HepG2 (cell line): Measurements from ENCODE around the gene DDR1. TPM values are rescaled to one million over a fixed set of nuclear protein-coding genes. Genes with fewer than 3 reads are reported as not detected.

Experiments used
- ATAC-seq: fragments of 200-7000 bp; cut with Tn5 transposase; 3 replicates; pipeline ENCODE4 v1.9.1; 2020; ENCODE audit warnings: mild to moderate bottlenecking, moderate library complexity
- BruUV-seq: library from RNA; stranded (reverse); fragments of 400-500 nt; replicated peaks from 2 replicates; lab custom pipeline; 2021; lab: Mats Ljungman, UMichigan
- CTCF ChIA-PET: fragments of 300-600 bp; formaldehyde crosslinking; extraction: SDS; loops from one replicate; lab custom pipeline; 2021; ENCODE audit warnings: low total read pairs, inconsistent platforms, low intra/inter-chr PET ratio; lab: Yijun Ruan, JAX
- POLR2A ChIA-PET: fragments of 350-600 bp; sonication (Branson Sonifier 250); formaldehyde crosslinking; loops from one replicate; lab custom pipeline; 2020; ENCODE audit warnings: antibody characterized with exemption, inconsistent platforms; lab: Yijun Ruan, JAX
- DNase-seq: peaks from one replicate; pipeline ENCODE4 v3.0.0-alpha.2; 2015; ENCODE audit warnings: low spot score
- FAIRE-seq: peaks from 3 replicates; lab custom pipeline; 2011; peaks lifted over from hg19 to GRCh38; lab: Jason Lieb, UNC
- H2AFZ ChIP-seq: one replicate; pipeline ENCODE4 v1.6.1; 2011; ENCODE audit warnings: low read length, inconsistent platforms
- H3K27ac ChIP-seq: fragments of 300-600 bp; 3 replicates; pipeline ENCODE4 v1.8.0; 2011; ENCODE audit warnings: mixed run types, mild to moderate bottlenecking, mixed read lengths, low read length, inconsistent platforms; ENCODE audit not compliant: insufficient read depth; ENCODE audit errors: extremely low read length
- H3K27me3 ChIP-seq, 2 experiments: fragments of 200-600 bp in 1 of 2; 2 replicates in 1 of 2; 3 replicates in 1 of 2; pipeline versions ENCODE4 v1.6.0 to v1.8.0; 2011; ENCODE audit warnings: low read length in 2 of 2, mild to moderate bottlenecking in 2 of 2, moderate library complexity in 2 of 2, inconsistent platforms in 1 of 2; ENCODE audit not compliant: insufficient read depth in 2 of 2, control insufficient read depth in 1 of 2
- H3K36me3 ChIP-seq, 2 experiments: fragments of 200-600 bp in 1 of 2; replicated peaks in 1 of 2; 2 replicates in 1 of 2; 3 replicates in 1 of 2; pipeline versions ENCODE4 v1.5.1 to v1.8.0; 2011; ENCODE audit warnings: low read length in 2 of 2, inconsistent platforms in 1 of 2; ENCODE audit not compliant: insufficient read depth in 2 of 2, control insufficient read depth in 1 of 2
- H3K4me1 ChIP-seq: 2 replicates; pipeline ENCODE4 v1.5.1; 2012; ENCODE audit warnings: low read length, inconsistent platforms; ENCODE audit not compliant: insufficient read depth
- H3K4me2 ChIP-seq: 2 replicates; pipeline ENCODE4 v1.6.0; 2011; ENCODE audit warnings: low read depth, low read length, inconsistent platforms
- H3K4me3 ChIP-seq, 3 experiments: fragments of 200-600 bp in 1 of 3; sonication (generic), shearing (Covaris generic) in 1 of 3; replicated peaks in 1 of 3; 2 replicates each; pipeline ENCODE4 v1.5.1; 2011 to 2016; ENCODE audit warnings: low read length in 3 of 3, inconsistent platforms in 2 of 3, low read depth in 2 of 3, mild to moderate bottlenecking in 2 of 3, control low read depth in 1 of 3, mixed read lengths in 1 of 3; ENCODE audit not compliant: insufficient read depth in 1 of 3
- H3K79me2 ChIP-seq: one replicate; pipeline ENCODE4 v1.6.1; 2011; ENCODE audit warnings: low read length, inconsistent platforms; ENCODE audit not compliant: insufficient read depth
- H3K9ac ChIP-seq: 2 replicates; pipeline ENCODE4 v1.6.0; 2011; ENCODE audit warnings: mild to moderate bottlenecking, low read depth, low read length, inconsistent platforms; ENCODE audit not compliant: insufficient read depth
- H3K9me3 ChIP-seq: 2 replicates; pipeline ENCODE4 v1.5.1; 2012; ENCODE audit warnings: mild to moderate bottlenecking, low read length
- H4K20me1 ChIP-seq: 2 replicates; pipeline ENCODE4 v1.6.0; 2011; ENCODE audit warnings: inconsistent platforms, mild to moderate bottlenecking, low read length, moderate library complexity; ENCODE audit not compliant: insufficient read depth
- BCLAF1 ChIP-seq: fragments of 450-650 bp; IDR thresholded peaks from 2 replicates; pipeline ENCODE4 v1.6.1; 2017; ENCODE audit warnings: mild to moderate bottlenecking
- CREM ChIP-seq, 2 experiments: sonication (generic) in 1 of 2; formaldehyde crosslinking in 1 of 2; IDR thresholded peaks; 2 replicates each; pipeline versions ENCODE4 v1.4.0 to v1.6.1; 2016 to 2020; ENCODE audit warnings: antibody characterized with exemption in 1 of 2, mild to moderate bottlenecking in 1 of 2, missing genetic modification reagents in 1 of 2
- ELF3 ChIP-seq: IDR thresholded peaks from 2 replicates; pipeline ENCODE4 v1.6.1; 2016; ENCODE audit warnings: missing genetic modification reagents, missing compliant biosample characterization
- ERF ChIP-seq: IDR thresholded peaks from 2 replicates; pipeline ENCODE4 v1.6.1; 2018; ENCODE audit warnings: missing biosample characterization, missing genetic modification reagents
- GMEB2 ChIP-seq: IDR thresholded peaks from 2 replicates; pipeline ENCODE4 v1.6.1; 2016; ENCODE audit warnings: missing biosample characterization, missing genetic modification reagents, low read depth
- PRPF4 ChIP-seq: fragments of 200-400 bp; formaldehyde crosslinking; IDR thresholded peaks from 2 replicates; pipeline ENCODE4 v1.6.1; 2016; ENCODE audit warnings: low read length, low read depth; ENCODE audit not compliant: poor library complexity, severe bottlenecking
- ZNF496 ChIP-seq: sonication (generic); formaldehyde crosslinking; IDR thresholded peaks from 2 replicates; pipeline ENCODE4 v1.8.1; 2023; ENCODE audit warnings: mild to moderate bottlenecking, moderate library complexity, missing genetic modification reagents; ENCODE audit not compliant: insufficient replicate concordance
- ZNF660 ChIP-seq: sonication (generic); formaldehyde crosslinking; IDR thresholded peaks from 2 replicates; pipeline ENCODE4 v1.5.1; 2020; ENCODE audit warnings: mild to moderate bottlenecking, low read depth, missing genetic modification reagents, borderline replicate concordance
- ZNF7 ChIP-seq: IDR thresholded peaks from 2 replicates; pipeline ENCODE4 v1.6.1; 2016; ENCODE audit warnings: missing biosample characterization, missing genetic modification reagents
- ZSCAN12 ChIP-seq: sonication (generic); formaldehyde crosslinking; IDR thresholded peaks from 2 replicates; pipeline ENCODE4 v1.9.0; 2021; ENCODE audit warnings: mild to moderate bottlenecking, missing genetic modification reagents
- WGBS: methylation state at CpG from one replicate; pipeline ENCODE4 v1.1.6; 2017; ENCODE audit warnings: low lambda C conversion rate; 5-methylcytosine and 5-hydroxymethylcytosine counted together
- in situ Hi-C: cut with HindIII; loops from 2 replicates; pipeline ENCODE4 v1.10.0; 2017; ENCODE audit warnings: low pct_unique_long_range_greater_than_20kb; ENCODE audit not compliant: extremely low pct_ligation_motif_present
- intact Hi-C: fragments of 100-400 bp; cut with micrococcal nuclease; formaldehyde crosslinking; loops from one replicate; pipeline ENCODE4 v1.10.0; 2022; ENCODE audit not compliant: unreplicated experiment
- polyA plus RNA-seq, 8 experiments: library from polyadenylated mRNA; depleted of rRNA in 3 of 8; stranded (reverse) in 7 of 8; unstranded in 1 of 8; fragments of >200 nt; fragmentation: Illumina TruSeq in 4 of 8; extraction: Trizol in 4 of 8; gene quantifications; 2 replicates each; pipeline versions ENCODE4 v1.2.1 to v1.2.3, GENCODE V29; 2011 to 2016; ENCODE audit warnings: low read depth in 4 of 8, missing spikeins in 1 of 8, mixed read lengths in 1 of 8; ENCODE audit not compliant: insufficient read depth in 1 of 8
- total RNA-seq, 5 experiments: library from RNA; depleted of rRNA; stranded (reverse); fragments of >200 nt; fragmentation: Illumina TruSeq; extraction: Trizol; gene quantifications; 2 replicates each; pipeline ENCODE4 v1.2.3, GENCODE V29; 2016; ENCODE audit warnings: low read depth in 1 of 5
- TF ChIP-seq, protein P1 (sequence below): sonication (generic); formaldehyde crosslinking; IDR thresholded peaks from 2 replicates; pipeline ENCODE4 v1.4.0; 2020; ENCODE audit warnings: missing genetic modification reagents
- TF ChIP-seq, protein P2 (sequence below), 2 experiments: sonication (generic) in 1 of 2; formaldehyde crosslinking in 1 of 2; IDR thresholded peaks; 2 replicates each; pipeline versions ENCODE4 v1.5.1 to v1.6.1; 2011 to 2020; ENCODE audit warnings: borderline replicate concordance in 1 of 2, low read depth in 1 of 2, low read length in 1 of 2, mild to moderate bottlenecking in 1 of 2, missing genetic modification reagents in 1 of 2, moderate library complexity in 1 of 2

The DDR1 gene
- total and polyA plus RNA-seq, 2 of the 13 experiments (the other 11 are each of a cell fraction or from before 2014, with no cell fraction given): 16.7 to 20.2 TPM

DNA sequence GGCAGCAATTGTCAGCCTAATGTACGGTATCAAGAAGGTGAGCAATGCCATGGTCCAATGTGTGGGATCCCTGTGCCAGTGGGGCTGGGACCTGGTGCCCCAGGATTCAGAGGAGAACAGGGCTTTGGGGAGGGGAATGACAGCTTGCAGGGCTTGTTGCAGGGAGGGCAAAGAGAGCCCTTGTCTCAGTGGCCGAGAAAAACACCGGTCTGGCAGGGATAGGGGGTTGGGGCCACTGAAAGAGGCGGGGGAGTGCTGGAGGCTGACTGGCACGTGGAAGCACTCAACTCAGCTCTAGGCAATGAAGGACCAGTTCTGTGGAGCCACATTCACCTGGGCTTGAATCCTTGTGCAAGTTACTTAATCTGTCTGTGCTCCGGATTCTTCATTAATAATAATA is 52.9 kb downstream of the DDR1 start (continued):
- TF ChIP-seq ZSCAN12 (CRISPR knock-in tag): no peak
- no peak for TF ChIP-seq ERF (CRISPR knock-in tag)
- no peak for TF ChIP-seq ZNF496 (CRISPR knock-in tag)
- no peak for TF ChIP-seq GMEB2 (CRISPR knock-in tag)
- TF ChIP-seq, protein P1, sequence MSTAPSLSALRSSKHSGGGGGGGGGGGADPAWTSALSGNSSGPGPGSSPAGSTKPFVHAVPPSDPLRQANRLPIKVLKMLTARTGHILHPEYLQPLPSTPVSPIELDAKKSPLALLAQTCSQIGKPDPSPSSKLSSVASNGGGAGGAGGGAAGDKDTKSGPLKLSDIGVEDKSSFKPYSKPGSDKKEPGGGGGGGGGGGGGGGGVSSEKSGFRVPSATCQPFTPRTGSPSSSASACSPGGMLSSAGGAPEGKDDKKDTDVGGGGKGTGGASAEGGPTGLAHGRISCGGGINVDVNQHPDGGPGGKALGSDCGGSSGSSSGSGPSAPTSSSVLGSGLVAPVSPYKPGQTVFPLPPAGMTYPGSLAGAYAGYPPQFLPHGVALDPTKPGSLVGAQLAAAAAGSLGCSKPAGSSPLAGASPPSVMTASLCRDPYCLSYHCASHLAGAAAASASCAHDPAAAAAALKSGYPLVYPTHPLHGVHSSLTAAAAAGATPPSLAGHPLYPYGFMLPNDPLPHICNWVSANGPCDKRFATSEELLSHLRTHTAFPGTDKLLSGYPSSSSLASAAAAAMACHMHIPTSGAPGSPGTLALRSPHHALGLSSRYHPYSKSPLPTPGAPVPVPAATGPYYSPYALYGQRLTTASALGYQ (CRISPR knock-in tag): no peak

DNA sequence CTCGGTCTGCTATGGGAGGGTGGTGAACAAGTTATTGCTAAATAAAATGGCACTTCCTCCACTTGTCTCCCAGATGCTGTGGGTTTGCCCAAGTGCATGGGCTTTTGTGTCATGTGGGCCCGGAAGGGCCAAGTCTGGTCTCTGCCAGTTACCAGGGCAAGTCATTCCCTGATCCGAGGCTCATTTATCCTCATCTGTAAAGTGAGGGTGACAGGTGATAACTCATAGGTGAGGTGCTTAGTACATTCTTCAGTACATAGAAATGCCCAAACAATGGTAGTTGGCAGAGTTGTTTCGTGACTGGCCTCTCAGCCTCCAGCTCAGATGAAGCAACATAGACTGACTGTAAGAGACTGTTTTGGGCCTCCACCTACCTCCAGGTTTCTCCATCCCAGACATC is 54.4 kb downstream of the DDR1 start:
- in situ Hi-C loops (no loop called here), intact Hi-C loops (no loop called here)
- H3K4me2 ChIP-seq: no peak overlapping the region
- WGBS: 11% methylated on average over 4 of the region's 4 CpGs
- BruUV-seq: no TSS peak
- no peak for DNase-seq
- H3K27ac ChIP-seq: no peak overlapping the region
- no peaks in the 10 kb centered on the region for H3K79me2 ChIP-seq
- ATAC-seq: no peak
- FAIRE-seq: no peak
- no peak overlapping the region for H3K4me3 ChIP-seq
- no peaks in the 10 kb centered on the region for H4K20me1 ChIP-seq
- ChIA-PET POLR2A (no interaction called here), CTCF (no interaction called here)
- peaks cover 18% of the 10 kb centered on the region for H3K4me1 ChIP-seq
- H3K9ac ChIP-seq: no peak overlapping the region
- peaks cover 3 to 38% of the 10 kb centered on the region in 2 experiments; a peak in 4 of 5 replicates for H3K27me3 ChIP-seq
- no peak overlapping the region for H2AFZ ChIP-seq
- H3K9me3 ChIP-seq: no peaks in the 10 kb centered on the region
- no peaks in the 10 kb centered on the region for H3K36me3 ChIP-seq
- TF ChIP-seq ELF3 (CRISPR knock-in tag) (no peak), CREM (IDR thresholded peaks at IDR 0.05) (no peak), CREM (CRISPR knock-in tag; IDR thresholded peaks at IDR 0.05) (no peak), ZNF660 (CRISPR knock-in tag) (no peak), ZNF7 (CRISPR knock-in tag) (no peak), PRPF4 (no peak), BCLAF1 (no peak)
- TF ChIP-seq, protein P2, sequence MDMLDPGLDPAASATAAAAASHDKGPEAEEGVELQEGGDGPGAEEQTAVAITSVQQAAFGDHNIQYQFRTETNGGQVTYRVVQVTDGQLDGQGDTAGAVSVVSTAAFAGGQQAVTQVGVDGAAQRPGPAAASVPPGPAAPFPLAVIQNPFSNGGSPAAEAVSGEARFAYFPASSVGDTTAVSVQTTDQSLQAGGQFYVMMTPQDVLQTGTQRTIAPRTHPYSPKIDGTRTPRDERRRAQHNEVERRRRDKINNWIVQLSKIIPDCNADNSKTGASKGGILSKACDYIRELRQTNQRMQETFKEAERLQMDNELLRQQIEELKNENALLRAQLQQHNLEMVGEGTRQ (IDR thresholded peaks at IDR 0.05; ENCODE audit: low read depth, low read length): no peak
- TF ChIP-seq, protein P2 (CRISPR knock-in tag; IDR thresholded peaks at IDR 0.05; ENCODE audit: borderline replicate concordance): no peak
